Breast epithelium (tissue), 3 donors: ENCODE results near the gene ENOX1.

Source experiments
- CTCF ChIP-seq, 3 donors: fragments of 450-650 bp; IDR thresholded peaks; one replicate each; pipeline ENCODE4 v1.5.1; 2016 to 2017; ENCODE audit warnings: antibody characterized with exemption in 3 of 3, mild to moderate bottlenecking in 3 of 3, moderate library complexity in 3 of 3
- POLR2A ChIP-seq: fragments of 450-650 bp; IDR thresholded peaks from one replicate; pipeline ENCODE4 v1.6.1; 2016; ENCODE audit warnings: antibody characterized with exemption, mild to moderate bottlenecking, moderate library complexity

GRCh38 chr13:43293008-43293407, 493.8 kb downstream of the ENOX1 start:
- TF ChIP-seq POLR2A (no peak), CTCF (IDR thresholded peaks at IDR 0.05) (no peak)
